GM23338 (cell line): ENCODE measurements around the gene AFP. TPM values are rescaled to one million over a fixed set of nuclear protein-coding genes. Genes with fewer than 3 reads are reported as not detected.

Experiments
- ATAC-seq: fragments of 200-7000 bp; cut with Tn5 transposase; 3 replicates; pipeline ENCODE4 v1.9.1; 2020
- DNase-seq: peaks from one replicate; pipeline ENCODE4 v3.0.0-alpha.2; 2015; ENCODE audit warnings: low spot score
- H2AFZ ChIP-seq: fragments of 200-600 bp; sonication (generic); 2 replicates; pipeline ENCODE4 v1.8.0; 2016; ENCODE audit warnings: antibody characterized with exemption, mild to moderate bottlenecking, moderate library complexity
- H3F3A ChIP-seq: fragments of 200-600 bp; sonication (generic); replicated peaks from 2 replicates; pipeline ENCODE4 v1.8.0; 2017; ENCODE audit warnings: antibody characterized with exemption, mixed run types, low read depth
- H3K27ac ChIP-seq: fragments of 200-600 bp; sonication (generic); 2 replicates; pipeline ENCODE4 v1.6.1; 2016; ENCODE audit warnings: low read depth
- H3K27me3 ChIP-seq: fragments of 200-600 bp; sonication (generic); 2 replicates; pipeline ENCODE4 v1.8.0; 2016; ENCODE audit warnings: mild to moderate bottlenecking, mixed run types, moderate library complexity; ENCODE audit not compliant: insufficient read depth
- H3K36me3 ChIP-seq: fragments of 200-600 bp; sonication (generic); 2 replicates; pipeline ENCODE4 v1.8.0; 2016; ENCODE audit warnings: mild to moderate bottlenecking; ENCODE audit not compliant: insufficient read depth
- H3K4me1 ChIP-seq: fragments of 200-600 bp; sonication (generic); 2 replicates; pipeline ENCODE4 v1.8.0; 2016; ENCODE audit warnings: mild to moderate bottlenecking, moderate library complexity; ENCODE audit not compliant: insufficient read depth
- H3K4me2 ChIP-seq: fragments of 200-600 bp; sonication (generic); 2 replicates; pipeline ENCODE4 v1.7.1; 2017; ENCODE audit warnings: mixed run types
- H3K4me3 ChIP-seq: fragments of 200-600 bp; sonication (generic); 2 replicates; pipeline ENCODE4 v1.6.1; 2016; ENCODE audit warnings: mixed run types
- H3K79me2 ChIP-seq: fragments of 200-600 bp; sonication (generic); replicated peaks from 2 replicates; pipeline ENCODE4 v1.8.0; 2017; ENCODE audit warnings: mild to moderate bottlenecking; ENCODE audit not compliant: insufficient read depth
- H3K9me2 ChIP-seq: fragments of 200-600 bp; sonication (generic); 2 replicates; pipeline ENCODE4 v1.8.0; 2017; ENCODE audit not compliant: insufficient read depth
- H4K20me1 ChIP-seq: fragments of 200-600 bp; sonication (generic); replicated peaks from 2 replicates; pipeline ENCODE4 v1.8.0; 2017; ENCODE audit warnings: mild to moderate bottlenecking; ENCODE audit not compliant: insufficient read depth
- H3K27ac Mint-ChIP-seq: 2 replicates; pipeline ENCODE4 v1.8.0; 2020; ENCODE audit warnings: inconsistent platforms, mild to moderate bottlenecking, moderate library complexity, mixed read lengths
- H3K27me3 Mint-ChIP-seq: 3 replicates; pipeline ENCODE4 v1.8.0; 2022; ENCODE audit warnings: low read depth, mild to moderate bottlenecking, moderate library complexity, mixed read lengths, inconsistent platforms; ENCODE audit not compliant: insufficient read depth, poor library complexity
- H3K36me3 Mint-ChIP-seq: 3 replicates; pipeline ENCODE4 v1.8.0; 2021; ENCODE audit warnings: low read depth, mild to moderate bottlenecking, inconsistent platforms, moderate library complexity, mixed read lengths
- H3K4me1 Mint-ChIP-seq: 3 replicates; pipeline ENCODE4 v1.8.0; 2020; ENCODE audit warnings: mild to moderate bottlenecking, inconsistent platforms, mixed read lengths
- H3K4me3 Mint-ChIP-seq: 3 replicates; pipeline ENCODE4 v1.8.0; 2021; ENCODE audit warnings: moderate library complexity, mild to moderate bottlenecking, inconsistent platforms, mixed read lengths
- H3K9me3 Mint-ChIP-seq: 3 replicates; pipeline ENCODE4 v1.8.0; 2020; ENCODE audit warnings: moderate library complexity, mild to moderate bottlenecking, inconsistent platforms, mixed read lengths
- EZH2phosphoT487 ChIP-seq: fragments of 200-600 bp; sonication (generic); IDR thresholded peaks from one replicate; pipeline ENCODE4 v1.8.1; 2018; ENCODE audit warnings: antibody characterized with exemption; ENCODE audit not compliant: unreplicated experiment
- REST ChIP-seq: IDR thresholded peaks from one replicate; pipeline ENCODE4 v1.6.1; 2018; ENCODE audit warnings: antibody characterized with exemption; ENCODE audit not compliant: unreplicated experiment
- STAT1 ChIP-seq: IDR thresholded peaks from one replicate; pipeline ENCODE4 v1.6.1; 2016; ENCODE audit warnings: antibody characterized with exemption; ENCODE audit not compliant: unreplicated experiment
- ZNF114 ChIP-seq: fragments of 250-450 bp; sonication (Bioruptor Pico); IDR thresholded peaks from 2 replicates; pipeline ENCODE4 v1.5.0; 2020; ENCODE audit warnings: mild to moderate bottlenecking, moderate library complexity
- ZNF331 ChIP-seq: fragments of 250-450 bp; sonication (Bioruptor Pico); IDR thresholded peaks from 2 replicates; pipeline ENCODE4 v1.5.0; 2020; ENCODE audit warnings: low read depth, mild to moderate bottlenecking, moderate library complexity
- polyA plus RNA-seq: library from polyadenylated mRNA; unstranded; fragments of >200 nt; fragmentation: Nextera tagmentation; extraction: Ambion mirVana; gene quantifications from 2 replicates; pipeline ENCODE4 v1.2.1, GENCODE V29; 2016
- total RNA-seq: library from RNA; depleted of rRNA; stranded (reverse); fragments of >200 nt; shearing (Covaris generic); gene quantifications from 2 replicates; pipeline ENCODE4 v1.2.3, GENCODE V29; 2014
- TF ChIP-seq, protein P1 (sequence below): IDR thresholded peaks from 2 replicates; pipeline ENCODE4 v1.6.1; 2016; ENCODE audit warnings: antibody characterized with exemption
- TF ChIP-seq, protein P2 (sequence below), 2 experiments: fragments of 200-600 bp in 1 of 2; sonication (generic) in 1 of 2; conservative IDR thresholded peaks; 2 replicates each; pipeline versions ENCODE4 v1.5.1 to v1.6.1; 2016 to 2017; ENCODE audit warnings: antibody characterized with exemption in 2 of 2, low read depth in 2 of 2, mild to moderate bottlenecking in 2 of 2, moderate library complexity in 1 of 2

Gene AFP
- total and polyA plus RNA-seq, 2 experiments from 2014 or later: 4.0 to 17.3 TPM

DNA sequence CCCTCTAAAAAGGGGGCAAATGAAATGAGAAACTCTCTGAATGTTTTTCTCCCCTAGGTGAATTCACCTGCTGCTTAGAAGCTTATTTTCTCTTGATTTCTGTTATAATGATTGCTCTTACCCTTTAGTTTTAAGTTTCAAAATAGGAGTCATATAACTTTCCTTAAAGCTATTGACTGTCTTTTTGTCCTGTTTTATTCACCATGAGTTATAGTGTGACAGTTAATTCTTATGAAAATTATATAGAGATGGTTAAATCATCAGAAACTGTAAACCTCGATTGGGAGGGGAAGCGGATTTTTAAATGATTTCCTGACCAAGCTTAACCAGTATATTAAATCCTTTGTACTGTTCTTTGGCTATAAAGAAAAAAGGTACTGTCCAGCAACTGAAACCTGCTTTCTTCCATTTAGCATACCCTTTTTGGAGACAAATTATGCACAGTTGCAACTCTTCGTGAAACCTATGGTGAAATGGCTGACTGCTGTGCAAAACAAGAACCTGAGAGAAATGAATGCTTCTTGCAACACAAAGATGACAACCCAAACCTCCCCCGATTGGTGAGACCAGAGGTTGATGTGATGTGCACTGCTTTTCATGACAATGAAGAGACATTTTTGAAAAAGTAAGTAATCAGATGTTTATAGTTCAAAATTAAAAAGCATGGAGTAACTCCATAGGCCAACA, 27.7 kb upstream of the AFP start:
- H3K4me3 Mint-ChIP-seq: no peak overlapping the region
- DNase-seq: no peak
- no peak for ATAC-seq
- H3K9me2 ChIP-seq: no peaks in the 10 kb centered on the region
- H4K20me1 ChIP-seq: no peaks in the 10 kb centered on the region
- H3K9me3 Mint-ChIP-seq: no peaks in the 10 kb centered on the region
- no peaks in the 10 kb centered on the region for H3K79me2 ChIP-seq
- H3K4me2 ChIP-seq: no peak overlapping the region
- H3K27ac Mint-ChIP-seq: no peak overlapping the region
- peaks cover 15% of the 10 kb centered on the region; the same call in 2 of the 3 replicates for H3K4me1 Mint-ChIP-seq
- H3F3A ChIP-seq: no peaks in the 10 kb centered on the region
- no peaks in the 10 kb centered on the region for H3K27me3 ChIP-seq
- no peaks in the 10 kb centered on the region for H3K36me3 ChIP-seq
- H3K4me1 ChIP-seq: peaks cover 12% of the 10 kb centered on the region
- no peaks in the 10 kb centered on the region for H3K27me3 Mint-ChIP-seq
- TF ChIP-seq STAT1 (no peak), ZNF331 (CRISPR knock-in tag) (no peak), EZH2phosphoT487 (no peak), ZNF114 (CRISPR knock-in tag) (no peak), REST (no peak)
- TF ChIP-seq, protein P1, sequence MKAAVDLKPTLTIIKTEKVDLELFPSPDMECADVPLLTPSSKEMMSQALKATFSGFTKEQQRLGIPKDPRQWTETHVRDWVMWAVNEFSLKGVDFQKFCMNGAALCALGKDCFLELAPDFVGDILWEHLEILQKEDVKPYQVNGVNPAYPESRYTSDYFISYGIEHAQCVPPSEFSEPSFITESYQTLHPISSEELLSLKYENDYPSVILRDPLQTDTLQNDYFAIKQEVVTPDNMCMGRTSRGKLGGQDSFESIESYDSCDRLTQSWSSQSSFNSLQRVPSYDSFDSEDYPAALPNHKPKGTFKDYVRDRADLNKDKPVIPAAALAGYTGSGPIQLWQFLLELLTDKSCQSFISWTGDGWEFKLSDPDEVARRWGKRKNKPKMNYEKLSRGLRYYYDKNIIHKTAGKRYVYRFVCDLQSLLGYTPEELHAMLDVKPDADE: no peak
- TF ChIP-seq, protein P2, sequence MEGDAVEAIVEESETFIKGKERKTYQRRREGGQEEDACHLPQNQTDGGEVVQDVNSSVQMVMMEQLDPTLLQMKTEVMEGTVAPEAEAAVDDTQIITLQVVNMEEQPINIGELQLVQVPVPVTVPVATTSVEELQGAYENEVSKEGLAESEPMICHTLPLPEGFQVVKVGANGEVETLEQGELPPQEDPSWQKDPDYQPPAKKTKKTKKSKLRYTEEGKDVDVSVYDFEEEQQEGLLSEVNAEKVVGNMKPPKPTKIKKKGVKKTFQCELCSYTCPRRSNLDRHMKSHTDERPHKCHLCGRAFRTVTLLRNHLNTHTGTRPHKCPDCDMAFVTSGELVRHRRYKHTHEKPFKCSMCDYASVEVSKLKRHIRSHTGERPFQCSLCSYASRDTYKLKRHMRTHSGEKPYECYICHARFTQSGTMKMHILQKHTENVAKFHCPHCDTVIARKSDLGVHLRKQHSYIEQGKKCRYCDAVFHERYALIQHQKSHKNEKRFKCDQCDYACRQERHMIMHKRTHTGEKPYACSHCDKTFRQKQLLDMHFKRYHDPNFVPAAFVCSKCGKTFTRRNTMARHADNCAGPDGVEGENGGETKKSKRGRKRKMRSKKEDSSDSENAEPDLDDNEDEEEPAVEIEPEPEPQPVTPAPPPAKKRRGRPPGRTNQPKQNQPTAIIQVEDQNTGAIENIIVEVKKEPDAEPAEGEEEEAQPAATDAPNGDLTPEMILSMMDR (conservative IDR thresholded peaks at IDR 0.05; ENCODE audit: low read depth in 2 of 2): no peak
- H3K36me3 Mint-ChIP-seq: no peaks in the 10 kb centered on the region
- no peak overlapping the region for H3K27ac ChIP-seq
- H3K4me3 ChIP-seq: no peak overlapping the region
- no peak overlapping the region for H2AFZ ChIP-seq
